DMS 273 (cell line): Measurements from ENCODE around the gene KCNT1.

Experiments used
- DNase-seq: peaks from one replicate; lab custom pipeline; 2025; ENCODE audit not compliant: unreplicated experiment; lab: John Stamatoyannopoulos, UW

Gene KCNT1

DNA sequence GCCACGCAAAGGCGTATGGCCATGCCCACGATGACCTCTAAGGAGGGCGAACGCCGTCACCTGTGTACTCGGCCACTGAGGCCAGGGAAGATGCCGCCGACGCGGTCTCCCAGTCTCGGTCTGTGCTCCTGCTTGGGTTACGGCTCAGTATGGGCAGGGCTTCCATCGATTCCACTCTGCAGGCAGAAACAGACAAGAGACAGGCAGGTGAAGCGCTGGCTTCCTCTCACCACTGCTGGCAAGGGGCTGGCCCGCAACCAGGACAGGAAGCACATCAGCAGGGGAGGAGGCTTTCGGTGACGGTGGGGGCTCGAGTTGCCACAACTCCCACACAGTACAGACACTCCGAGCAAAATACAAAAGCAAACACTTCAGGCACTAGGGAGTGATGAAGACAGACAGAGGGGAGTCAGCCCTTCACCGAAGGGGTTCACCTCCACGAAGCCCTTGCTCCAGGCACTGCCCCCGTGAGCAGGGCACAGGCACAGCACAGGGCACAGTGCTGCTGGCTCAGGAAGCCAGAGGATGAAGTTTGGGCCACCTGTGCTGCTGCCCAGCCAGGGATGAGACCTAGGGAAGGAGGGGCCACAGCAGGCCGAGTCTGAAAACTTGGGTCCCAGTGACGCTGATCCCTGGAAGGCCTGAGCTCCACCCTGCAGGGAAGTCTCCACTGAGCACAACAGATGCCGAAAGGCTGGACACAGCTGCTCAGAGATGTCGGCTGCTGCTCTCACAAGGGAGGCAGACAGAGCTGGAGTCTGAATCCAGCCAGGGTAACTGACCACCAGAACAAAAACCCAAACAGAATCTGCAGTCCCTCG, 114.1 kb downstream of the KCNT1 start:
- no peak for DNase-seq

DNA sequence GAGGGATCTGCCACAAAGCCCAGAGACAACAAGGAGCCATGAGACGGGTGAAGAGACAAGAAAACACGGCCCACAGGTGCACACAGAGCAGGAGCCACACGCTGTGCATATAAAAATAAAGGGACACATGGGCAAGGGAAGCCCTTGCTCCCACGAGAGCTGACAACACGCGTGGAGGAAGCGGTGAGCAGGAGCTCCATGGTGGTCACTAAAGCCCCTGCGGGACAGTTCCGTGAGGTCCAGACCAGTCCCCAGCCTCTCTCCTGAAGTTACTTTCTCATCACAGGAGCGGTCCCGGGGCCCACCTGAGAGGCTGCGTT, 114.6 kb downstream of the KCNT1 start:
- no peak for DNase-seq

DNA sequence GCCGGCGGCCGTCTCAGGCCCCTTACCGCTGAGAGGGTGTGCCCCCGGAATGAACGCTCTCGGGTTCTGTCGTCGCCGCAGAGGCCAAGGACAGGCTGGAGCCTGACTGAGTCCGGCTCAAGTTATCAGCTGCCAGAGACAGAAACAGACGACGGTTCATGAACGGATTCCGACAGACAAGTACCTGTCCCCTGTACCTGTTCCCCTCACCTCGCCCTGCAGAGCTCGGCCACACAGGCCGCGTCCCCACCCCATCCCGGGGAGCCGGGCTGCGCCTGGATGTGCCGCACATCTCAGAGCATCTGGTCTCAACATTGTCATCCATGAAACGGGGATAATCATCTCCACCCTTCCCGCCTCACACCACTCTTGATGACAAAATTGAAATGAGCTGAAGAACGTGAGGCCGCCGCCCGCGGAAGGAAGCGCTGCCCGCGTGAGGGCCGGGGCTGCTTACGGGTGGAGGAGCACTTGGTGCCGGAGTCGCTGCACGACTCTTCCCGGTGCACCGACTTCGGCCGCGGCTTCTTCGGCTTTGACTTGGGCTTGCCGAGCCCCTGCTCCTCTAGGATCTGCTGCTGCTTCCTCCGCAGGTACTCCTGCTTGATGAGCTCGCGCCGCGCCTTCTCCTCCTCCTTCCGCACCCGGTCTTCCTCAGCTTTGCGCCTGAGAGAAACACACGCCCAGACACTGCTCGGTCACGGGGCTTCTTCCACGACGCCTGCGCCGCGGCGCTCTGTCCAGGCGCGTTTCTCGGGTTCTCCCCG, 116.1 kb downstream of the KCNT1 start:
- DNase-seq: no peak

DNA sequence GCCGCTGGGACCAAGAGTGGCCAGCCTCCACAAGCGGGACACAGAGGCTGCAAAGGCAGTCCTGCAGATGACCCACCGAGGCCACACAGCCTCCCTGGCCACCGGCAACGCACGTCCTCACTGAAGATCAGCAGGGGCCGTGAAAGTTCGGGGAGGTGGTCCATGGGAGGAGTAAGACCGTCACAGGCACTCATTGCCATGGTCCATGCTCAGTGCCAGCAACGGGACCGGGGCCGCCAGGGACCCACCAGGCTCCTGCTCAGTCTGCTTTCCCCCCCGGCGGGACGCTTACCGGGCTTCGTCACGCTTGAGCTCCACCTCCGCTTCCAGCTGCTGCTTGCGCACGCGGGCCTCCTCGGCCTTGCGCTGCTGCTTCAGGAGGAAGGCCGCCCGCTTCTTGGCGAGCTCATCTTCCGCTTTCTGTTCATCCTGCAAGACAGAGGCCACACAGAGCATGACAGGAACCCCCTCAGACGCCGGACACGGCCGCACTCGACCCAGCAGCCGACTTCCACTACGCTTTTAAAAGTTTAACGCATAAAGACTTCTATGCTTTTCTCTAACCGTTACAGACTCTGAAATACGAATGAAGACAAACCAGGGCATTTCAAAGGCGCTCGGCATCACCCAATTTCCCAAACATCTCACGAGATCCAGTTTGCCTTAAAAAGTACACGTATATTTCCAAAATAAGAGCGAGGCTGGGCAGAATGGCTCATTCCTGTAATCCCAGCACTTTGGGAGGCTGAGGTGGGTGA, 116.9 kb downstream of the KCNT1 start:
- DNase-seq: no peak

DNA sequence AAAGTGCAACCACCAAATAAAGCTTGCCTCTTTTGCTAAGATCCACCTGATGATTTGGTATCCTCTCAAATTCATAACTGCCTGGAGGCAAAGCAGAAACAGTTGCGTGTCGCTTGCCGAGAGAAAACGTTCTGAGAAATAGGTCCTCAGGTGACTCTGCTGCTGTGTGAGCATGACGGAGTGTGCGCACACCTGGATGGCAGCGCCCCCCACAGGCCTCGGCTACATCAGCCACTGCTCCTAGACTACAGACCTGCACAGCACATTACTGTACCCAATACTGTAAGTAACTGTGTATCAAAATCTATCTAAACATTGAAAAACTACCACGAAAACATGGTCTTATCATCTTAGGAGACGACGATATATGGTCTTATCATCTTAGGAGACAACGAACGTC, 117.9 kb downstream of the KCNT1 start:
- DNase-seq: no peak

DNA sequence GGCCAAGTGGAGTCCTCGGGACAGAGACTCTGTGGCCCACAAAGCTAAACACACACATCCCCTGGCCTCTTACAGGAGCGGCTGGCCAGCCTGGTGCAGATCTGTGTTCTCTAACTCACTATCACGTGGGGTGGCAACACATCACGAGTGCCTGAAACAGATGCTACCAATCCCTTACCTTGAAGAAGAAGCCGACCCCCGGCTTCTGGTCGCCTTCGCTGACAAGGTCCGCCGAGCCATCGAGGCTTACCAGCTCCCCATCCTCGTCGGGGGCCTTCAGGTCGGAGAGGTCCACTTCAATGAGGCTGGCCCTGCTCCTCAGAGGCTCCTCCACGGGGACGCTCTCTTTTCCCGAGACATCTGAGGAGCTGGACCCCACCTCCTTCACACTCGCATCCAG, 118.7 kb downstream of the KCNT1 start:
- DNase-seq: no peak

DNA sequence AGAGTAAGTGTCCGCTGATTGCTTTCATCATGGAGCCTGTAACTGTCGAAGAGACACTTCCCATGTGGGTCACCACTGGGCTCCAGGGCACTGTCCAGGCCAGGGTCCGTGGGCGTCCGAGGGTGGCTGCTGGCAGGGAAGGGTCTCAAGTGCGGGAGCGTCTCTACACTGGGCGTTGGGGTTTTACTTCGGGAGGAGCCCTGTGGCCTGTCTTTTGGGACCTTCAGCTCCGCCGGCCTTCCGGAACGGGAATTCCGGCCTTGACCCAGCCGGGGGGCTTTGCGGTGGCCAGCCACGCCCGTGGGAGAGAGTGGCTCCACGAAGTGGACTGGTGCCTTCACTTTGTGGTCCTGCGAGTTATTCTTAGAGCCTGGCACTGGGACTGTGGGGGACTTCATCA, 119.1 kb downstream of the KCNT1 start:
- DNase-seq: no peak

DNA sequence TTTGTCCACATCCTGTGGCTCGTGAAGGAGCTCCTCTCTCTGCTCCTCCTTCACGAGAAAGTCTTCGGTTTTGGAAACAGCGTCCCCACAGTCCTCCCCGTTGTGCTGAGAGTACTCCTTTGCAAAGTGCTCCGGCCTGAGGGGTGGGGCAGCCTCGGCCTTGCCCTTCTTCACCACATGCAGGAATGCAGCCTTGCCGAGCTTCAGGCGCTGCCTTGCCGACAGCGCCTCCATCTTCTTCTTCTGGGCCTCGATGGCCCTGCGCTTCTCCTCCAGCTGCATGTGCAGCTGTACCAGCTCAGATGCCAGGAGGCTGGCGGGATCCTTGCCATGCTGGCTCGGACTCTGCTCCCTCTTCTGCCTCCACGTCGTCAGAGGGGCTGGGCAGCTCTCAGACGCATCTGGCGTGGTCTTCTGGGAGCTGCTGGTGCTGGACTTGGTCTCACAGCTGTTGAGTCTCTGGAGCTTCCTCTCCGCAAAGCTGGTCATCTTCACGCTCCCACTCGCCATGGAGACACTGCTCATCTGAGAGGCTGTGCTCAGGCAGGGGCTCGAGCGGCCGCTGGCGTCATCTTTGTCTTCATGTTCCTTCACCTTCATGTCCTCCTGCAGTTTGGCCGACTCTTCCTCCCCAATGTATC, 119.9 kb downstream of the KCNT1 start:
- no peak for DNase-seq

DNA sequence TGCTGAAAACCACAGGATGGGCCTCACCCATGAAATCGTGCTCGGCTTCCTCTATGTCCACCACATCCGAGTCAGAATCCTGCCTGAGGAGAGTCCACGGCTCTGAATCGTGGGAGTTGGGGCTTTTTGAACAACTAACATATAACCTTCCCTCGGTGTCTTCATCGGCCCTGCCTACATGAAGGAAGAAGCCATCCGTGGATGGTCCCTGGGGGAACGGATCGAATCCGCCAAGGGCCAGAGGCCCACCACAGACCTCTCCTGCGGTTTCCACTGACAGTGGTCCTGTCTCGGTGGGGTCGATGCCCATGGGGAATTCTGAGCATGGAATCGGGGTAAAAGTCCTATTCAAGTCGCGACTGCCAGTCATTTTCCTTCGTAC, 120.4 kb downstream of the KCNT1 start:
- DNase-seq: no peak

DNA sequence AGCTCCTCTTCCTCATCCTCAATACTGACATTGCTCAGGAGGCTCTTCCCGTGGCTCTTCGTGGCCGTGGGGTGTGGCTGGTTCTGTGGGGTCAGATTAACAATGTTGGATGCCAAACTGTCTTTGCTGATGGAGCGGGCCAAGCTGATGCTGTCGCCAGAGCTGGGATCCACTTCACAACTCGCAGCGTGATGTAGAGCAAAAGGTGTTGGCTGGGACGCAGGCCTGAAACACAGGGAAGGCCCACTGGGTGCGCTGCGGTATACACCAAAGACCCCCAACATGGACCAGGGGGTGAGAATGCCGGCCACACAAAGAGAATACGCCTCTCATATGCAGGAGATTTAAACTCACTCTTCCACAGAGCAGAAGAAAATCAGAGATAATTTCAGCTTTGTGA, 121.1 kb downstream of the KCNT1 start:
- DNase-seq: no peak

DNA sequence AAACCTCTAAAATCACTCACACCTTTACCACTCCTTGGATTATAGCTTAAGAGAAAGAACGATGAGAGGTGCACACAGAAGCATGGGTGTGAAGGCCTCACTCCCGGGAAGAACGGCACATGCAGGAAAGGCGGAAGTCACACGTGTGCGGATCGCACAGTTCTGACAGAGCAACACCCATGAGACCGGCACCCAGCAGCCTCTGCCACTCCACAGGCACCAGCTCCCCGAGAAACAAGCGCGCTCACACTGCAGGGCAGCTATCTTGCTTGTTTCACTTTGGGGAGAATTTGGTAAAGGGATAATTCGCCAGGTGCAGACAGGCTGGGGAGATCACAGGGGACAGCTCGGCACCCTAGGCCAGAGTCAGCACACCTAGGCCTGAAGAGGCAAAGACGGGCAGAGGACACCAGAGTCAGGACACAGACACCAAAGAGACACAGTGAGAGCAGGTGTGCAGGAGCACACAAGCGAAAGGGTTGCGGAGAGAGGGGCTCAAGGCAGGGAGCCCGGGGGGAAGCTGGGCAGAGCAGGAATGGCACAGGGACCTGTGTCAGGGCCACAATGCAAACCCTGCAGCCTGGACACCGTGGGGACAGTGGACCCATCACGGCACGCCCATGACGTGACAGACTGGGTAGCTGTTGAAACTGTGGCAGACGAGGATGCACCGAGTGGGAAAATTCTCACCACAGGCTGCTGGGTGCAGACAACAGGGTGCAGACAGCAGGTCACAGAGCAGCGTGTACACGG, 123.6 kb downstream of the KCNT1 start:
- no peak for DNase-seq

DNA sequence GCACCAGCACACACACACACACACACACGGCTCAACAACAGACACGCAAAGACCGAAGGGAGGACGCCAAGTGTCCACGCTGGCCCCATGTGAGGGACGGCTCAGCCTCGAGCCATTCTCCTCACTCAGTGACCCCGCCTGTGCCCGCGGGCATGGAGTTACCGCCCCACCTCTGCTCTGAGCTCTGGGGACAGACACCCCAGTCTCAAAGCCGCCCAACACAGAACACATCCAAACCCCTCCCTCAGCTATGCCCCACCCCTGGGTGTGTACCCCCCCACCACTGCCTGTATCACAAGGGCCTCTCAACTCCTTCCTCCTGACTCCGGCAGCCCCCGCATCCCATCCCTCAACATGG, 124.2 kb downstream of the KCNT1 start:
- DNase-seq: no peak

DNA sequence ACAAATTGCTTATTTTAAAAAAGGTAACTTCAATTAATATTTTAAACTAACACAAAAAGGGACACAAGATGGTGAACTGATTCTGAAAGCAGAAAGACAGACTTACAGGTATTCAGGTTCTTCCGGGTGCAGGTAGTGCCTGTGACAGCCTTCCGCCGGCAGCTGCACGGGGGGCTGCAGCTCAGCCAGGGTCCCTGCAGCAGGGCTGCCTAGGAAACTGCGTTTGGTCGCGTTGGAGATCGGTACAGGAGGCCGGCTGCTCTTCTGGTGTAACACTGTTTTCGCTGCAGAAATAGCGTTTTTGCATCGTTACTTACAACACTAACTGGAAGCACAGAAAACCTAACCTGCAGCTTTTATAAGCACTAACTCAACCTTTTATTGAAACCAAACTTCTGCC, 125.3 kb downstream of the KCNT1 start:
- DNase-seq: no peak

DNA sequence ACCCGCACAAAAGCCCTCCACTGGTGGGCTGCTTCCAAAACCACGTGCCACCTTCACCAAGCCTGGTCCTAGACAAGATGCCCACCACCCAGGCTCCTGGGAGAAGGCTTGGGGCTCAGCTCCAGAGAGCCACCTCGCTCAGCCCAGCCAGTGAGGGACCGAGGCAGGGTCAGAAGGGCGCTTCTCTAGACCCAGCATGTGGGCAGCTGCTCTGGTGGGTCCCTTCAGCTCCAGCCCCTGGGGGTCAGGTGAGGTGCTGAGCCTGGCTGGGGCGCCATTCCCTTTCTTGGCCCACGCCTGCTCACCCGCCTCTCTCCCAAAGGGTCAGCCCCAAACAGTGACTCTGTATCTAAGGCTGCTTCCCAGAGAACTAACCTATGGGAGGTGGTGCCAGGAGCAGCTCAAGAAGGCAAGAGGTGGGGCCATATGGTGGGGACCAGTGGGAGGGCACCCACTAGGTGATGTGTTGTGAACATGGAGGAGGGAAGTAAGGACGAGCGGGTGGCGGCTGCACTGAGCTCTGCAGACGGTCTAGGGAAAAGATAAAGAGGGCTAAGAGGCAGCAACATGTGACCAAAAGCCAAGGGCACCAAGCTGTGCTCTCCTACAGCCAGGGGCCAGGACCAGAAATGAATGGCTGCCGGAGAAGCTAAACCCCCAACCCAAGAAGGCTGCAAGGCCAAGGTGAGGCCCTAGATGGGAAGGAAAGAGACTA, 126.0 kb downstream of the KCNT1 start:
- DNase-seq: no peak

DNA sequence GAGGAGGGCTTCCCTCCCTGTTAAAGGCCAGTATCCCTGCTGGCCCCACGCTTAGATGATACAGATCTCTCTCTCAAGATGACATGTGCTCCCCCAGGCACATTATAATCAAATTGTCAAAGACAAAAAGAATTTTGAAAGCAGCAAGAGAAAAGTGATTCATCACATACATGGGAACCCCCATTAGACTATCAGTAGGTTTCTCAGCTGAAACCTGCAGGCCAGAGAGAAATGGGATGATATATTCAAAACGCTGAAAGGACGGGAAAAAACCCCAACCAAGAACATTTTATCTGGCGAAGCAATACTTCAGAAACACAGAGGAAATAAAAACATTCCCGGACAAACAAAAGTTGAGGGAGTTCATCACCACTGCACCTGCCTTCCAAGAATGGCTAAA, 126.7 kb downstream of the KCNT1 start:
- no peak for DNase-seq

DNA sequence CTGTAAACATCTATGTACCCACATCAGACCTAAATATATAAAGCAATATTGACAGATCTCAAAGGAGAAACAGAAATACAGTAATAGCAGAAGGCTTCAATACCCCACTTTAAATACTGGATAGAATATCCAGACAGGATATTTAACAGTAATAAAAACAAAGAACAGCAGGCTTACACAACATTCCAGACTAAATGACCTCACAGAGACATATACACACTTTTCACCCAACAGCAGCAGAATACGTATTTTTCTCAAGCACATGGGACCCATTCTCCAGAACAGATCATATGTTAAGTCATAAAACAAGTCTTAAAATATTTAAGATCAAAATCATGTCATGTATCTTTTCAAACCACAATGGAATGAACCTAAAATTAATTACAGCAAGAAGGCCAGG, 128.5 kb downstream of the KCNT1 start:
- DNase-seq: no peak

DNA sequence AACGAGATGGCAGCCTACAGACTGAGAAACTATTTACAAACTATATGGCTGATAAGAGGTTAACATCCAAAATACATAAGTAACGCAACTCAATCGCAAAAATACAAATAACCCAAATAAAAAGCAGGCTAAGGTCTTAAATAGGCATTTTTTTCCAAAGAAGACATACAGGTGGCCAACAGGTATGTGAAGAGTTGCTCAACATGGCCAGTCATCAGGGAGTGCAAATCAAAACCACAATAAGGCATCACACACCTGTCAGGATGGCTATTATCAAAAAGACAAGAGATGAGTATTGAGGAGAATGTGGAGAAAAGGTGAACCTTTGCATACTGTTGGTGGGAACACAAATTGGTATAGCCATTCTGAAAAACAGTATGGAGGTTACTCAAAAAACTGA, 131.9 kb downstream of the KCNT1 start:
- DNase-seq: no peak

DNA sequence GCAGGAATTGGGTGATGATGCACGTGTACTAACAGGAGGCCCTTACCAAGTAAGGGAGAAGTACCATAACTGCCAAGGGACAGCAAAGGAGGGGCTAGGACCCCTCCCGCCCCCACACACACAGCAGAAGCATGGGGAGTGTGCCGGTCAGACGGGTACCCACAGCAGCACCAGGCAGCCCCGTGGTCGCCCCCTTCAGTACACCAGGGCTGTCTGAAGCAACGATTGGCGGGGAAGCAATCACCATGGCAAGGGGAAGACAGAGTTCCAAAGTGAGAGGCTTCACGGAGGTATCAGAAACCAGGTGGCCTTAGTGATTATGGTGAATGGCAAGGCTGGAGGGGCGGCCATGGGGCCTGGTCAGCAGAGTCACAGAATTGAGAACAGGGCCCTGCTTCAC, 133.1 kb downstream of the KCNT1 start:
- DNase-seq: no peak

DNA sequence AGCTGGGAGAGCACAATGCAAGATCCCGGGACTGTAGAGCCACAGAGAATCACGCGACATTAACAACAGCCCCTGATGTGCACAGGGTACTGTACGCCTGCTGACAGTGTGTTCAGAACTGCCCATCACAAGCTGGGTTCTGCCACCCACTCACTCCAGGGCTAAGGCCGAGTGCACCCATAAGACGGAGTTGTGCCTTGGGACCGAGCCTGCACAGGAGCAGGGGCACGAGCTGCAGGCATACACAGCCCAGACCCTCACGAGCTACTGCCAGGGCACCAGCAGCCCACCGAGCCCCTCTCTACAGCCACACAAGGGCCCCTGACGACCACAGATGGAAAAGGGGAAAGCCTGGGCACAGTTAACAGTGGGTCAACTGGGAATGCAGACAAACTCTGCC, 137.5 kb downstream of the KCNT1 start:
- no peak for DNase-seq

DNA sequence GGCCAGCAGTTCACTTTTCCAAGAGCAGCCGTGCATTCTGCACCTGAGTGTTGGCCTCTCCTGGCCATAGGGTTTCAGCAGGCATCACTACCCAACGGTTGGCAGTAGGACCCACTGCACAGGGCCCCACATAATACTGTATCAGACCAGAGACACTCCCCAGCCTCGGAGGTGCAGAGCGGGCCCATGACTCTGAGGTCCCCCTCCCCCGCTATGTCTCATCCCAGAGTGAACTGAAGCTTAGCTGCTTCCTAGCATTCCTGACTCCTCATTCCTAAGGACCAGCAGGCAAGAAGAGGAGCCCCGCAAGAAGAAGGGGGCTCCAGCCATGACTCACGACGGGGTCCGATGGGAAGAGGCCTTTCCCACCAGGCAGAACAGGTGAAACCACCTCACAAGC, 138.1 kb downstream of the KCNT1 start:
- DNase-seq: no peak
